Left ventricle myocardium inferior (tissue), 1 donor: Measurements from ENCODE around the gene COQ9. TPM values are rescaled to one million over a fixed set of nuclear protein-coding genes. Genes with fewer than 3 reads are reported as not detected.
"Not testable (repeated sequence)": the region's sequence is repeated elsewhere in the genome, so short reads cannot be mapped to it uniquely, and the experiment has no call there.

Experiments
- DNase-seq: peaks from one replicate; pipeline ENCODE4 v3.0.0-alpha.2; 2020
- H3K27ac ChIP-seq: fragments of 200-600 bp; replicated peaks from 2 replicates; pipeline ENCODE4 v1.8.0; 2021
- H3K27me3 ChIP-seq: fragments of 200-600 bp; 2 replicates; pipeline ENCODE4 v1.8.0; 2021; ENCODE audit warnings: low read depth
- H3K36me3 ChIP-seq: fragments of 200-600 bp; 2 replicates; pipeline ENCODE4 v1.8.0; 2021
- H3K4me1 ChIP-seq: fragments of 200-600 bp; 2 replicates; pipeline ENCODE4 v1.8.0; 2021
- H3K4me3 ChIP-seq: fragments of 200-600 bp; 2 replicates; pipeline ENCODE4 v1.8.0; 2021; ENCODE audit warnings: mild to moderate bottlenecking, moderate library complexity
- H3K9me3 ChIP-seq: fragments of 200-600 bp; replicated peaks from 2 replicates; pipeline ENCODE4 v1.8.0; 2021
- intact Hi-C: fragments of 100-400 bp; cut with micrococcal nuclease; formaldehyde crosslinking; loops from one replicate; pipeline ENCODE4 v1.11.0; 2022
- total RNA-seq: library from RNA; stranded (reverse); fragmentation: NEBNext Ultra II Directional; extraction: Animal tissue kit (Norgen Biotek cat#: 25700); gene quantifications from one replicate; pipeline ENCODE4 v1.2.1, GENCODE V29; 2021
- TF ChIP-seq, protein P1 (sequence below): fragments of 200-600 bp; IDR thresholded peaks from 2 replicates; pipeline ENCODE4 v1.8.0; 2021; ENCODE audit warnings: antibody characterized with exemption, mild to moderate bottlenecking, borderline replicate concordance
- donor health status: DM: no; HTN: yes; CAD: no; lungs with severe emphysema.

Gene COQ9
- total RNA-seq, 1 donor from 2014 or later: 234 TPM

DNA sequence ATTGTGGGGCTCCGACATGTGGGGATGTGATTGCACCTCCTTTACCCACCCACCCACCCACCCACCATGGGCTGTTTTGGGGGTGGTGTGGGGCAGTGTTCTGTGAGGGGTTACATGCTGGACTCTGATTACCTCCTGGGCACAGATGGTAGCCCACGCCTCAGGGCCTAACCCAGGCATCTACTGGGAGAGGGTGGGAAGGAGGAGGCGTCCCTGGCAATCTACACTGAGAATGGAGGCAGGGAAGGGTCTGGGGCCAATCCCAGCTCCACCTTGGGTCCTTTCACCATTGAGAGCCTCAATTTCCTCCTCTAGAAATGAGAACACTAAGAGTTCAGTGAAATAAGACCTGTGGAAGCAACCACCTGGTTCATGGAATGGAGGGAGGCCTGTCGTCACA, 50.8 kb downstream of the COQ9 start:
- TF ChIP-seq, protein P1, sequence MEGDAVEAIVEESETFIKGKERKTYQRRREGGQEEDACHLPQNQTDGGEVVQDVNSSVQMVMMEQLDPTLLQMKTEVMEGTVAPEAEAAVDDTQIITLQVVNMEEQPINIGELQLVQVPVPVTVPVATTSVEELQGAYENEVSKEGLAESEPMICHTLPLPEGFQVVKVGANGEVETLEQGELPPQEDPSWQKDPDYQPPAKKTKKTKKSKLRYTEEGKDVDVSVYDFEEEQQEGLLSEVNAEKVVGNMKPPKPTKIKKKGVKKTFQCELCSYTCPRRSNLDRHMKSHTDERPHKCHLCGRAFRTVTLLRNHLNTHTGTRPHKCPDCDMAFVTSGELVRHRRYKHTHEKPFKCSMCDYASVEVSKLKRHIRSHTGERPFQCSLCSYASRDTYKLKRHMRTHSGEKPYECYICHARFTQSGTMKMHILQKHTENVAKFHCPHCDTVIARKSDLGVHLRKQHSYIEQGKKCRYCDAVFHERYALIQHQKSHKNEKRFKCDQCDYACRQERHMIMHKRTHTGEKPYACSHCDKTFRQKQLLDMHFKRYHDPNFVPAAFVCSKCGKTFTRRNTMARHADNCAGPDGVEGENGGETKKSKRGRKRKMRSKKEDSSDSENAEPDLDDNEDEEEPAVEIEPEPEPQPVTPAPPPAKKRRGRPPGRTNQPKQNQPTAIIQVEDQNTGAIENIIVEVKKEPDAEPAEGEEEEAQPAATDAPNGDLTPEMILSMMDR: no peak
- H3K27ac ChIP-seq: no peak overlapping the region
- no peaks in the 10 kb centered on the region for H3K9me3 ChIP-seq
- DNase-seq: no peak
- no peaks in the 10 kb centered on the region for H3K4me1 ChIP-seq
- intact Hi-C loops: no loop called here
- H3K27me3 ChIP-seq: no peaks in the 10 kb centered on the region
- H3K4me3 ChIP-seq: no peak overlapping the region
- H3K36me3 ChIP-seq: no peaks in the 10 kb centered on the region

GRCh38 chr16:57499941-57500340, 52.7 kb downstream of the COQ9 start:
- H3K36me3 ChIP-seq, H3K4me3 ChIP-seq, H3K4me1 ChIP-seq, H3K27ac ChIP-seq, H3K9me3 ChIP-seq, H3K27me3 ChIP-seq, intact Hi-C loops: not testable (repeated sequence)
- DNase-seq: peak; percentile 7

- intact Hi-C loops: no loop called here
- Histone ChIP-seq H3K4me1 (no peaks in the 10 kb centered on the region), H3K27ac (no peak overlapping the region), H3K9me3 (no peaks in the 10 kb centered on the region), H3K4me3 (no peak overlapping the region), H3K27me3 (no peaks in the 10 kb centered on the region), H3K36me3 (no peaks in the 10 kb centered on the region)
- peak; percentile 8 for DNase-seq
- TF ChIP-seq, protein P1: no peak
Measured at GRCh38 chr16:57500578-57501111, 53.4 kb downstream of the COQ9 start.

- no peak overlapping the region for H3K4me3 ChIP-seq
- TF ChIP-seq, protein P1: no peak
- H3K27me3 ChIP-seq: no peaks in the 10 kb centered on the region
- intact Hi-C loops: no loop called here
- no peaks in the 10 kb centered on the region for H3K9me3 ChIP-seq
- DNase-seq: no peak
- H3K27ac ChIP-seq: no peak overlapping the region
- no peaks in the 10 kb centered on the region for H3K36me3 ChIP-seq
- no peaks in the 10 kb centered on the region for H3K4me1 ChIP-seq
Measured at GRCh38 chr16:57501492-57501891, 54.2 kb downstream of the COQ9 start.

- no peaks in the 10 kb centered on the region for H3K4me1 ChIP-seq
- H3K9me3 ChIP-seq: no peaks in the 10 kb centered on the region
- H3K27me3 ChIP-seq: no peaks in the 10 kb centered on the region
- no peaks in the 10 kb centered on the region for H3K36me3 ChIP-seq
- DNase-seq: no peak
- TF ChIP-seq, protein P1: no peak
- intact Hi-C loops: no loop called here
- H3K27ac ChIP-seq: no peak overlapping the region
- no peak overlapping the region for H3K4me3 ChIP-seq
Measured at GRCh38 chr16:57502048-57502775, 54.9 kb downstream of the COQ9 start.

DNA sequence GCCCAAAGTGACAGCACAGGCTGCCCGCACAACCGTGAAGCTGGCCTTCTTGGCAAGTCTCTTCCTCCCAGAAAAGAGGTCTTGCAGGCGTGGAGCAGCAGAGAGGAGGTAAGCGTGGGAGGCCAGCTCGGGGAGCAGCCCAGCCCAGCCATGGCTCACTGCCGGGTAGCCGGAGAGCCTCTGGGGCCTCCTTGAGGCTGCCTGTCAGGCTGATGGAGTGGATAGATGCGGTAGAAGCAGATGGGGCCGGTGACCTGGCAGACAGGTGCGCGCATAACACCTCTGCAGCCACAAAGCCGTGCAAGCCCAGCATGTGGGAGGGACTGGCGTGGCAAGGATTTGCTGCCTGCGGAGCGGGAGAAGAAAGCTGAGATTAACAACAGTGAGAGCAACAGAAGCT, 56.1 kb downstream of the COQ9 start:
- TF ChIP-seq, protein P1: no peak
- Histone ChIP-seq H3K36me3 (no peaks in the 10 kb centered on the region), H3K4me3 (no peak overlapping the region), H3K9me3 (no peaks in the 10 kb centered on the region), H3K27me3 (no peaks in the 10 kb centered on the region), H3K27ac (no peak overlapping the region), H3K4me1 (no peaks in the 10 kb centered on the region)
- no peak for DNase-seq
- intact Hi-C loops: no loop called here
